Hepatocyte (in vitro differentiated cells): ENCODE data around the gene EXOSC7. TPM values are rescaled to one million over a fixed set of nuclear protein-coding genes. Genes with fewer than 3 reads are reported as not detected.

Experiments
- DNase-seq: peaks from one replicate; pipeline ENCODE4 v3.0.0-alpha.2; 2016; ENCODE audit warnings: low spot score
- H2AFZ ChIP-seq: fragments of 200-600 bp; sonication (generic); 2 replicates; pipeline ENCODE4 v1.6.0; 2016; ENCODE audit warnings: antibody characterized with exemption, mild to moderate bottlenecking
- H3K27ac ChIP-seq: fragments of 200-600 bp; sonication (generic); 2 replicates; pipeline ENCODE4 v1.5.1; 2016; ENCODE audit warnings: mild to moderate bottlenecking
- H3K27me3 ChIP-seq: fragments of 200-600 bp; sonication (generic); 2 replicates; pipeline ENCODE4 v1.6.1; 2016
- H3K36me3 ChIP-seq: fragments of 200-600 bp; sonication (generic); replicated peaks from 2 replicates; pipeline ENCODE4 v1.5.1; 2016; ENCODE audit warnings: low read depth; ENCODE audit not compliant: insufficient read depth
- H3K4me1 ChIP-seq: fragments of 200-600 bp; sonication (generic); 2 replicates; pipeline ENCODE4 v1.5.1; 2016; ENCODE audit warnings: mild to moderate bottlenecking, moderate library complexity; ENCODE audit not compliant: insufficient read depth
- H3K4me2 ChIP-seq: fragments of 200-600 bp; sonication (generic); 2 replicates; pipeline ENCODE4 v1.6.0; 2016
- H3K4me3 ChIP-seq: fragments of 200-600 bp; sonication (generic); 2 replicates; pipeline ENCODE4 v1.5.1; 2016; ENCODE audit warnings: mild to moderate bottlenecking
- H3K79me2 ChIP-seq: fragments of 200-600 bp; sonication (generic); 2 replicates; pipeline ENCODE4 v1.6.0; 2017; ENCODE audit warnings: mild to moderate bottlenecking
- H3K9me2 ChIP-seq: fragments of 200-600 bp; sonication (generic); replicated peaks from 2 replicates; pipeline ENCODE4 v1.6.0; 2017; ENCODE audit warnings: mild to moderate bottlenecking; ENCODE audit not compliant: insufficient read depth
- H3K9me3 ChIP-seq: fragments of 200-600 bp; sonication (generic); 2 replicates; pipeline ENCODE4 v1.5.1; 2016; ENCODE audit warnings: low read depth, mild to moderate bottlenecking
- H4K20me1 ChIP-seq: fragments of 200-600 bp; sonication (generic); 2 replicates; pipeline ENCODE4 v1.6.0; 2016; ENCODE audit warnings: mild to moderate bottlenecking; ENCODE audit not compliant: insufficient read depth, poor library complexity, severe bottlenecking
- CTCF ChIP-seq: fragments of 200-600 bp; sonication (generic); IDR thresholded peaks from 2 replicates; pipeline ENCODE4 v1.5.1; 2016; ENCODE audit warnings: antibody characterized with exemption, mild to moderate bottlenecking; ENCODE audit not compliant: poor library complexity
- EZH2 ChIP-seq: fragments of 200-600 bp; sonication (generic); IDR thresholded peaks from 2 replicates; pipeline ENCODE4 v1.6.1; 2016; ENCODE audit warnings: antibody characterized with exemption, mild to moderate bottlenecking, borderline replicate concordance
- EZH2phosphoT487 ChIP-seq: fragments of 200-600 bp; sonication (generic); IDR thresholded peaks from one replicate; pipeline ENCODE4 v1.6.1; 2018; ENCODE audit warnings: antibody characterized with exemption, mild to moderate bottlenecking, low read depth, moderate library complexity; ENCODE audit not compliant: unreplicated experiment, severe bottlenecking
- WGBS: methylation state at CpG from one replicate; pipeline ENCODE4 v1.1.6; 2016; ENCODE audit warnings: low lambda C conversion rate; ENCODE audit errors: missing lambda C conversion rate; 5-methylcytosine and 5-hydroxymethylcytosine counted together
- polyA plus RNA-seq: library from polyadenylated mRNA; unstranded; fragments of >200 nt; fragmentation: Nextera tagmentation; extraction: Ambion mirVana; gene quantifications from 2 replicates; pipeline ENCODE4 v1.2.1, GENCODE V29; 2016
- total RNA-seq: library from RNA; depleted of rRNA; stranded (reverse); fragments of >200 nt; gene quantifications from 2 replicates; pipeline ENCODE4 v1.2.3, GENCODE V29; 2014

The EXOSC7 gene
- total and polyA plus RNA-seq, 2 experiments from 2014 or later = 53.3 to 55.8 TPM

- H3K27ac ChIP-seq = no peak overlapping the region
- no peak overlapping the region for H3K4me3 ChIP-seq
- no peaks in the 10 kb centered on the region for H3K9me2 ChIP-seq
- no peak for DNase-seq
- no peak overlapping the region for H2AFZ ChIP-seq
- H3K4me1 ChIP-seq = no peaks in the 10 kb centered on the region
- no peak overlapping the region for H3K4me2 ChIP-seq
- H3K9me3 ChIP-seq = no peaks in the 10 kb centered on the region
- H3K36me3 ChIP-seq = no peaks in the 10 kb centered on the region
- H4K20me1 ChIP-seq = no peaks in the 10 kb centered on the region
- no peaks in the 10 kb centered on the region for H3K79me2 ChIP-seq
- no peaks in the 10 kb centered on the region for H3K27me3 ChIP-seq
- WGBS = 91% methylated on average over 14 of the region's 14 CpGs
- TF ChIP-seq CTCF (no peak), EZH2 (no peak), EZH2phosphoT487 (no peak)
These were observed 42.8 kb upstream of the EXOSC7 start for GRCh38 chr3:44932986-44933944.

GRCh38 chr3:44939581-44940036 is 36.4 kb upstream of the EXOSC7 start:
- WGBS = 92% methylated on average over 6 of the region's 6 CpGs
- Histone ChIP-seq H3K79me2 (no peaks in the 10 kb centered on the region), H3K27ac (no peak overlapping the region)

GRCh38 chr3:44942202-44942921 is 33.7 kb upstream of the EXOSC7 start:
- Histone ChIP-seq H3K4me3 (no peak overlapping the region), H4K20me1 (no peaks in the 10 kb centered on the region), H3K4me2 (no peak overlapping the region), H3K9me2 (no peaks in the 10 kb centered on the region), H3K4me1 (no peaks in the 10 kb centered on the region), H3K36me3 (no peaks in the 10 kb centered on the region), H3K79me2 (no peaks in the 10 kb centered on the region), H3K9me3 (no peaks in the 10 kb centered on the region), H3K27me3 (no peaks in the 10 kb centered on the region), H3K27ac (no peak overlapping the region), H2AFZ (no peak overlapping the region)
- TF ChIP-seq EZH2phosphoT487 (no peak), EZH2 (no peak), CTCF (no peak)
- 93% methylated on average over 9 of the region's 9 CpGs for WGBS
- DNase-seq = no peak

More at GRCh38 chr3:44939581-44940036, 36.4 kb upstream of the EXOSC7 start:
- H3K4me1 ChIP-seq = no peaks in the 10 kb centered on the region
- H2AFZ ChIP-seq = no peak overlapping the region
- H3K4me2 ChIP-seq = no peak overlapping the region
- no peak overlapping the region for H3K4me3 ChIP-seq
- H3K9me3 ChIP-seq = no peaks in the 10 kb centered on the region
- no peaks in the 10 kb centered on the region for H3K36me3 ChIP-seq
- no peak for DNase-seq
- no peak for TF ChIP-seq CTCF
- no peak for TF ChIP-seq EZH2
- TF ChIP-seq EZH2phosphoT487 = no peak
- H3K9me2 ChIP-seq = no peaks in the 10 kb centered on the region
- H3K27me3 ChIP-seq = no peaks in the 10 kb centered on the region
- no peaks in the 10 kb centered on the region for H4K20me1 ChIP-seq
